B cell (primary cell): ENCODE measurements around the gene SMARCD2. TPM values are rescaled to one million over a fixed set of nuclear protein-coding genes. Genes with fewer than 3 reads are reported as not detected.
"Not testable (repeated sequence)": the region's sequence is repeated elsewhere in the genome, so short reads cannot be mapped to it uniquely, and the experiment has no call there.

Experiments
- ATAC-seq: fragments of 200-7000 bp; cut with Tn5 transposase; one replicate; pipeline ENCODE4 v1.10.0; 2021; ENCODE audit warnings: low read depth, mild to moderate bottlenecking, moderate number of reproducible peaks, moderate library complexity
- CTCF ChIA-PET: fragments of 350-600 bp; sonication (Branson Sonifier 250); formaldehyde crosslinking; loops from one replicate; lab custom pipeline; 2021; ENCODE audit warnings: antibody characterized with exemption, inconsistent platforms; lab: Charles Lee
- POLR2A ChIA-PET: fragments of 350-600 bp; sonication (Branson Sonifier 250); formaldehyde crosslinking; loops from one replicate; lab custom pipeline; 2021; ENCODE audit warnings: antibody characterized with exemption; lab: Charles Lee
- DNase-seq: peaks from one replicate; pipeline ENCODE4 v3.0.0; 2013
- H2AFZ ChIP-seq: 2 replicates; pipeline ENCODE4 v1.6.1; 2012; ENCODE audit warnings: mild to moderate bottlenecking, low read depth, low read length; ENCODE audit not compliant: insufficient read depth, poor library complexity, severe bottlenecking
- H3K27ac ChIP-seq, 2 donors: 1 replicate in 1 of 2; 2 replicates in 1 of 2; pipeline ENCODE4 v1.5.1; 2012 to 2013; ENCODE audit warnings: low read length in 2 of 2, mild to moderate bottlenecking in 2 of 2, moderate library complexity in 1 of 2
- H3K27me3 ChIP-seq, 4 experiments: fragments of 200-600 bp in 1 of 4; sonication (generic) in 1 of 4; replicated peaks in 1 of 4; 1 replicate in 2 of 4; 2 replicates in 2 of 4; pipeline versions ENCODE4 v1.6.1 to v1.7.0; 2013 to 2016; ENCODE audit warnings: low read length in 3 of 4, mild to moderate bottlenecking in 2 of 4, mixed read lengths in 1 of 4, moderate library complexity in 1 of 4; ENCODE audit not compliant: insufficient read depth in 4 of 4, control insufficient read depth in 3 of 4; ENCODE audit errors: control extremely low read depth in 1 of 4
- H3K36me3 ChIP-seq, 2 experiments: replicated peaks in 1 of 2; 1 replicate in 1 of 2; 2 replicates in 1 of 2; pipeline versions ENCODE4 v1.6.1 to v1.7.1; 2013; ENCODE audit warnings: low read length in 1 of 2; ENCODE audit not compliant: insufficient read depth in 2 of 2, control insufficient read depth in 1 of 2; ENCODE audit errors: control extremely low read depth in 1 of 2, extremely low read depth in 1 of 2
- H3K4me1 ChIP-seq, 2 donors: fragments of 200-600 bp in 1 of 2; sonication (generic) in 1 of 2; 1 replicate in 1 of 2; 2 replicates in 1 of 2; pipeline versions ENCODE4 v1.5.1 to v1.6.1; 2013 to 2017; ENCODE audit warnings: low read length in 2 of 2; ENCODE audit not compliant: control insufficient read depth in 2 of 2, insufficient read depth in 2 of 2
- H3K4me2 ChIP-seq: replicated peaks from 2 replicates; pipeline ENCODE3; 2012; ENCODE audit warnings: mild to moderate bottlenecking, low read depth, low read length; ENCODE audit not compliant: poor library complexity, severe bottlenecking
- H3K4me3 ChIP-seq, 5 experiments: fragments of 200-600 bp in 1 of 5; sonication (generic) in 1 of 5; 1 replicate in 3 of 5; 2 replicates in 2 of 5; pipeline versions ENCODE4 v1.5.1 to v1.7.0; 2011 to 2016; ENCODE audit warnings: low read length in 4 of 5, mild to moderate bottlenecking in 4 of 5, low read depth in 2 of 5, control low read depth in 1 of 5, moderate library complexity in 1 of 5; ENCODE audit not compliant: insufficient read depth in 1 of 5; ENCODE audit errors: control extremely low read depth in 1 of 5, extremely low read depth in 1 of 5
- H3K79me2 ChIP-seq: fragments of 200-600 bp; sonication (generic); one replicate; pipeline ENCODE4 v1.6.0; 2016; ENCODE audit warnings: low read length; ENCODE audit not compliant: control insufficient read depth, insufficient read depth
- H3K9ac ChIP-seq: fragments of 200-600 bp; sonication (generic); 2 replicates; pipeline ENCODE4 v1.6.1; 2017; ENCODE audit warnings: mild to moderate bottlenecking, low read length, moderate library complexity
- H3K9me3 ChIP-seq, 3 donors: one replicate each; pipeline versions ENCODE4 v1.6.1 to v1.7.1; 2013; ENCODE audit warnings: low read length in 2 of 3; ENCODE audit not compliant: control insufficient read depth in 2 of 3, insufficient read depth in 1 of 3; ENCODE audit errors: control extremely low read depth in 1 of 3
- H4K20me1 ChIP-seq: 2 replicates; pipeline ENCODE4 v1.6.0; 2012; ENCODE audit warnings: mild to moderate bottlenecking, low read length; ENCODE audit not compliant: insufficient read depth, control insufficient read depth, poor library complexity, severe bottlenecking
- H3K27ac Mint-ChIP-seq: one replicate; pipeline ENCODE4 v1.8.0; 2021; ENCODE audit warnings: mixed read lengths
- H3K27me3 Mint-ChIP-seq: one replicate; pipeline ENCODE4 v1.8.0; 2021; ENCODE audit warnings: mixed read lengths
- H3K4me1 Mint-ChIP-seq: one replicate; pipeline ENCODE4 v1.8.0; 2021; ENCODE audit warnings: mixed read lengths
- H3K4me3 Mint-ChIP-seq: one replicate; pipeline ENCODE4 v1.8.0; 2021; ENCODE audit warnings: mixed read lengths
- H3K9me3 Mint-ChIP-seq: one replicate; pipeline ENCODE4 v1.8.0; 2022; ENCODE audit warnings: mixed read lengths; ENCODE audit not compliant: insufficient read depth
- CTCF ChIP-seq: fragments of 200-600 bp; IDR thresholded peaks from one replicate; pipeline ENCODE4 v1.8.0; 2022; ENCODE audit warnings: antibody characterized with exemption, mild to moderate bottlenecking
- WGBS: methylation state at CpG from one replicate; pipeline ENCODE4 v1.1.5; 2013; ENCODE audit warnings: missing lambda C conversion rate; ENCODE audit not compliant: insufficient coverage; 5-methylcytosine and 5-hydroxymethylcytosine counted together
- intact Hi-C: fragments of 100-400 bp; cut with micrococcal nuclease; formaldehyde crosslinking; loops from one replicate; pipeline ENCODE4 v1.10.0; 2022
- polyA plus RNA-seq: library from polyadenylated mRNA; depleted of rRNA; stranded (reverse); fragments of >200 nt; gene quantifications from 2 replicates; pipeline ENCODE4 v1.2.3, GENCODE V29; 2012
- total RNA-seq, 2 donors: library from RNA; stranded (reverse); fragments of 120-200 nt in 1 of 2; gene quantifications; 1 replicate in 1 of 2; 2 replicates in 1 of 2; pipeline versions ENCODE4 v1.2.3 to v1.2.4, GENCODE V29; 2013 to 2022

The SMARCD2 gene
- total and polyA plus RNA-seq, 2 donors (not counting 1 experiment from before 2014, with no cell fraction given): 60.6 to 124 TPM

GRCh38 chr17:63889026-63889848, 46.8 kb upstream of the SMARCD2 start:
- H3K27me3 Mint-ChIP-seq, H3K4me3 Mint-ChIP-seq, H3K9ac ChIP-seq, H3K4me1 Mint-ChIP-seq, H3K27me3 ChIP-seq, H3K9me3 Mint-ChIP-seq, H4K20me1 ChIP-seq, H3K9me3 ChIP-seq, H3K36me3 ChIP-seq, H3K27ac Mint-ChIP-seq, H3K4me1 ChIP-seq, H3K27ac ChIP-seq, H3K4me3 ChIP-seq, H3K79me2 ChIP-seq, POLR2A ChIA-PET, H2AFZ ChIP-seq, H3K4me2 ChIP-seq: not testable (repeated sequence)
- TF ChIP-seq CTCF: peak; percentile 66
- intact Hi-C loops: loop anchor here (5.0 kb wide), 1 partner anchor 243 kb away; the partner anchor contains the start of gene ERN1
- DNase-seq (peak; percentile 62), ATAC-seq (peak; percentile 90)
- CTCF ChIA-PET: interaction anchor here (0.7 to 5.6 kb wide), 12 partner anchors 14 to 393 kb away, joined by 3 to 46 read pairs (median 4); no protein-coding TSS in a partner anchor
- no CpG with 5 or more reads among the region's 13 CpGs for WGBS

- H3K4me1 Mint-ChIP-seq, H2AFZ ChIP-seq, H3K27me3 ChIP-seq, H3K9ac ChIP-seq, H3K27ac Mint-ChIP-seq, POLR2A ChIA-PET, H3K4me3 Mint-ChIP-seq, H3K4me3 ChIP-seq, H4K20me1 ChIP-seq, H3K27me3 Mint-ChIP-seq, H3K4me1 ChIP-seq, DNase-seq, H3K4me2 ChIP-seq, H3K27ac ChIP-seq, H3K9me3 ChIP-seq, ATAC-seq, H3K36me3 ChIP-seq, H3K79me2 ChIP-seq, H3K9me3 Mint-ChIP-seq: not testable (repeated sequence)
- WGBS: 98% methylated on average over 6 of the region's 11 CpGs
- CTCF ChIA-PET: interaction anchor here (0.6 kb wide), 1 partner anchor 43 kb away, joined by 4 read pairs; no protein-coding TSS in a partner anchor
- intact Hi-C loops: loop anchor here (5.0 kb wide), 1 partner anchor 247 kb away; the partner anchor contains the start of gene ERN1
Measured at GRCh38 chr17:63885119-63885518, 42.6 kb upstream of the SMARCD2 start.

GRCh38 chr17:63882626-63883126, 40.2 kb upstream of the SMARCD2 start:
- H3K9me3 ChIP-seq, H3K27me3 Mint-ChIP-seq, H3K27me3 ChIP-seq, H3K9me3 Mint-ChIP-seq, H3K4me2 ChIP-seq, H3K27ac Mint-ChIP-seq, H3K9ac ChIP-seq, DNase-seq, H3K27ac ChIP-seq, ATAC-seq, POLR2A ChIA-PET, H3K4me1 ChIP-seq, H3K79me2 ChIP-seq, intact Hi-C loops, H3K36me3 ChIP-seq, H3K4me3 Mint-ChIP-seq, H3K4me3 ChIP-seq, H4K20me1 ChIP-seq, H2AFZ ChIP-seq: not testable (repeated sequence)
- 36% methylated on average over 1 of the region's 9 CpGs for WGBS
- H3K4me1 Mint-ChIP-seq: peaks cover 10% of the 10 kb centered on the region
- CTCF ChIA-PET: interaction anchor here (0.8 to 1.7 kb wide), 5 partner anchors 18 to 250 kb away, joined by 3 to 14 read pairs (median 4); no protein-coding TSS in a partner anchor
